HG02885 (cell line): Measurements from ENCODE around the gene PHF5A.

Experiments used
- ATAC-seq: cut with Tn5 transposase; IDR thresholded peaks from one replicate; pipeline ENCODE4 v1.9.1; 2021; ENCODE audit warnings: mild to moderate bottlenecking; ENCODE audit not compliant: unreplicated experiment, poor library complexity

PHF5A gene

GRCh38 chr22:41468381-41469217, at the start of gene PHF5A, which contains the start of gene ACO2:
Gene PHF5A, minus strand, starts transcription at chr22:41468692. Its CDS starts 39 bp downstream, at chr22:41468653.
Gene ACO2, plus strand, starts transcription at chr22:41469117. Its CDS starts 30 bp downstream, at chr22:41469147.
- peak; percentile 88 for ATAC-seq

GRCh38 chr22:41518048-41518347, 49.5 kb upstream of the PHF5A start:
- ATAC-seq = no peak

GRCh38 chr22:41517172-41518047, 48.9 kb upstream of the PHF5A start:
- no peak for ATAC-seq

GRCh38 chr22:41516462-41516861, 48.0 kb upstream of the PHF5A start:
- ATAC-seq = no peak

- no peak for ATAC-seq
Measured at GRCh38 chr22:41513391-41513790, 44.9 kb upstream of the PHF5A start.

GRCh38 chr22:41512421-41513194, 44.1 kb upstream of the PHF5A start:
- ATAC-seq = no peak

GRCh38 chr22:41511521-41511968, 43.1 kb upstream of the PHF5A start:
- no peak for ATAC-seq

GRCh38 chr22:41508770-41509170, 40.3 kb upstream of the PHF5A start:
- no peak for ATAC-seq

GRCh38 chr22:41507330-41508063, 39.0 kb upstream of the PHF5A start:
- ATAC-seq = no peak

GRCh38 chr22:41505511-41506220, 37.2 kb upstream of the PHF5A start:
- no peak for ATAC-seq

- ATAC-seq = no peak
Measured at GRCh38 chr22:41504816-41505215, 36.3 kb upstream of the PHF5A start.

- no peak for ATAC-seq
Measured at GRCh38 chr22:41504397-41504796, 35.9 kb upstream of the PHF5A start.

GRCh38 chr22:41501209-41501608, 32.7 kb upstream of the PHF5A start:
- no peak for ATAC-seq

GRCh38 chr22:41500303-41500702, 31.8 kb upstream of the PHF5A start:
- no peak for ATAC-seq

- ATAC-seq = no peak
Measured at GRCh38 chr22:41499624-41500280, 31.3 kb upstream of the PHF5A start.

- ATAC-seq = no peak
Measured at GRCh38 chr22:41498303-41498835, 29.9 kb upstream of the PHF5A start.

- no peak for ATAC-seq
Measured at GRCh38 chr22:41491374-41492100, 23.0 kb upstream of the PHF5A start.
